ENCODE results near the gene ZNF135.

The ZNF135 gene

GRCh38 chr19:58093071-58093470, 34.0 kb downstream of the ZNF135 start:
- no peak for DNase-seq (ENCODE audit: low read depth)

- DNase-seq (ENCODE audit: low read depth) = no peak
Measured at GRCh38 chr19:58095328-58095727, 36.2 kb downstream of the ZNF135 start.

DNA sequence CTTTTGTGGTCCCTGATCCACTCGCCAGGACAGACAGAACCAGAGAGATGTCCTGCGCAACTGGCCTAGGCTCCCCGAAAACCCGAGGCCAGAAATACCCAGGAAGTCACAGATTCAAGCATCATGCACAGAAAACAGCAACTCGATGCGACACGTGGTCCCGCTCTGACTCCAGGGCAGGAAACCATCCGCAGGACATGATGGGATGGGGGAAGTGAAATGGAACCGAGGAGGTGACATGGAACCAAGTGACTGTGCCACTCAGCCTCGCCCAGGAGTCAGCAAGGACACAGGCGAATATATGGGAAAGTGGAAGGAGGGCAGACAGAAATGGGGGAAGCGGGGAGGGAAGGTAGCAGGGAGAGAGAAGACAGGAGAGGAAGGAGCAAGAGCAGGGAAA, 37.8 kb downstream of the ZNF135 start:
- DNase-seq (ENCODE audit: low read depth) = no peak

GRCh38 chr19:58097349-58097748, 38.3 kb downstream of the ZNF135 start:
- no peak for DNase-seq (ENCODE audit: low read depth)

DNA sequence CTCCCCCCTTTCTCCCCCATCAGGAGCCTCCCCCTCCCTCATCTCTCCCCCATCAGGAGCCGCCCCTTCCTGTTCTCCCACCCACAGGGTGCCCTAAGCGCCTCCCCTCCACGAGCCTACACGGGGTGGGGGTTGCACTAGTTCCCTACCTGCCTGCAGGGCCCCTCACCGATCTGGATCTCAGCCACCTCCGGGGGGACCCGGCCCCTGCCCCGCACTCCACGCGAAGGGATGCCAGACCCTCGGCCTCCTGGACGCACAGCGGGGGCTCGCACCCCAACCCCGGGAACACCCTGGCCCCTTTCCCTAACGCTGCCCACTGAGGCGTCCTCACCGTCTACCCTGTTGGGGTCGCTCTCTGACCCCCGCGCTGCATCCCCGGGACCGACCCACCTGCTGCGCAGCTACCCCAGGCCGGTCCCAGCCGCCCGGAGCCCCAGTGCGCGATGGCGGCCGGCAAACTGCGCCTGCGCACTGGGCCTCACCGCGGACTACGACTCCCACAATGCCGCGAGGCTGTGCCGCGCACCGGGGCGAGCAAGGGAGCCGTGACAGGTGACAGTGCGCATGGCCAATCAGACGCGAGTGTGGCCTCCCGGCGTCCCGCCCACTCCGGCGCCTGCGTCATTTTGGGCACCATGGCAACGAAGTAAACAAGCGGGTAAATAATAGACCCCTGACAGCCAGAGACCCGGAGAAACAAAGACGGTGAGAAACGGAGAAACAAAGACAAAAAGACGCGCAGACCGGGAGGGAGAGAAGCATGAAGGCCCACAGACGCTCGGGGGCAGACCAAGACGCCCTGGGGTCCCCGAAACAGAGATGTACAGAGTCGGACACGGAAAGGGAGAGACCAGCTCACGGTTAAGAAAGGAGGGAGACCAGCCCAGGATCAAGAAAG, 38.9 kb downstream of the ZNF135 start, which contains the start of gene ZSCAN18:
Gene ZSCAN18, minus strand, starts transcription at position 451 of the 901 bp plus-strand sequence. CDS start 7,964 bp downstream, outside the sequence.
- DNase-seq (ENCODE audit: low read depth) = peak; percentile 98

- no peak for DNase-seq (ENCODE audit: low read depth)
Measured at GRCh38 chr19:58098682-58098998, 39.6 kb downstream of the ZNF135 start.

GRCh38 chr19:58107778-58108545, 48.9 kb downstream of the ZNF135 start:
- no peak for DNase-seq (ENCODE audit: low read depth)

DNA sequence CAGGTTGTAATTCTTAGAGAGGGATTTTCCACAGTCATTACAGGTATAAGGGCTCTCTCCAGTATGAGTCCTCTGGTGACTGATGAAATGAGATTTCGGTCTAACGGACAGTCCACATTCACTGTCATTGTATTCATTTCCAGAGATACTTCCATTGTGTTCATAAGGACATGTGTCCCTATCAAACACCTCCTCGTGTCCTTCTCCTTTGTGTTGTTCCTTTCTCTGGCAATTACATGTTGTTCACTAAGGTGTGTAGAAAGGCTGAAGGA, 49.4 kb downstream of the ZNF135 start:
- no peak for DNase-seq (ENCODE audit: low read depth)

DNA sequence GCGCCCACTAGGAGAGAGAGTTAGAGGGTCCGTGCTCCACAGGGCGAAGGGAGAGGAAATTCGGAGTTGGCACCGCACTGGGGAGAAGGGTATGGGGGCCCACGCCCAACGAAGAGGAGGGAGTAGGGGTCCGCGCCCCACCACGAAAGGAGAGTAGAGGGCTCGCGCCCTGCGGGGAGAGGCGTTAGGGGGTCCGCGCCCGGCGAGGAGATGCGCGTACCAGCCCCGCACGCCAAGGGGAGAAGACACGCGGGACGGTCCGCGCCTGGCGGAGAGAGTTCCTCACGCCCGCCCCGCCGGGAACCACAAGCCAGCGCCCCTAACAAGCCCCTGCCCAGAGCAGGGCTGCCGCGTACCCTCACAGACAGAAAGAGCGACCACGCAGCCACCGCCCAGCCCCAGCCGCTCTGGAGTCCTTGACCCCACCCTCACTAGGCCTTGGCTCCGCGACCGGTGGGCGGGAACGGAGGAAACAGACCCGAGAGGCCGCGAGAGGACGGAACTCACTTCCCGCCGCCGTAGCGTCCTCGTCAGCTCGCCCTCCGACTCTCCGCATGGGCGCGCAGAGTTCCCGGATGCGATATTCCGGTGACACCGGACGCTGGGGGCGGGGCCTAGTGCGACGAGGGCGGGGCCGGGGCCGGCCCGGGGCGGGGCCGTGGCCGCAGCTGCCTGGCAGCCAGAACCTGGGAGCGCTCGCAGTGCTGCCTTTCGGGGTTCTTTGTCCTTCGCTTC, 58.9 kb downstream of the ZNF135 start:
- no peak for DNase-seq (ENCODE audit: low read depth)

DNA sequence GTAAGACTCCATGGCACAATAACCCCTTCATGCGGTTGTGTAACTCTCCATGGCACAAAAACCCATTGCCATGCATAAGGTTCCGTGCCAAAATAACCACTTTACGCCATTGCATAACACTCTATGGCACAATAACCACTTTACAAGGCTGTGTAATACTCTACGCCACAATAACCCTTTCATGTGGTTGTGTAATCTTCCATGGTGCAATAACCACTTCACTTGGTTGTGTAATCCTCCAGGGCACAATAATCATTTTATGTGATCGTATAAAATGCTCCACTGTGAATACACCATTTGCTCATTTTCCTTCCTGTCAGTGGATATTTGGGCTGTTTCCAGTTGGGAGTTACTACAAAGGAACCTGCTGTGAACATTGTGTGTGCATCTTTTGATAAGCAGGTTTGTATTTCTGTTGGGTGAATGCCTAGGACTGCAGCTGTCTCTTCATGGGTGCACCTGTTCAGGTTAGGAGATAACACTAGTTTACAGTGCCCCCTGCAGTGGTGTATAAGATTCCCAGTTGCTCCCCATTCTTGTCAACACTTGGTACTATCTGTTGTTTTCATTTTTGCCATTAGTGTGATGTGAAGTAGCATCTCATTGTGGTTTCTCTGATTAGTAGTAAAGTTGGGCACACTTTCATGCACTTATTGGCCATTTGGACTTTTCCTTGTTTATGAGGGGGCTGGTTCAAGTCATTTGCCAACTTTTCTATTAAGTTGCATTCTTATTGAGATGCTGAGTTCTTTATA, 60.1 kb downstream of the ZNF135 start:
- DNase-seq (ENCODE audit: low read depth) = no peak

All from T follicular helper cell (primary cell).